GM23338 (cell line): ENCODE data around the gene CDK5. TPM values are rescaled to one million over a fixed set of nuclear protein-coding genes. Genes with fewer than 3 reads are reported as not detected.

Source experiments
- ATAC-seq: fragments of 200-7000 bp; cut with Tn5 transposase; 3 replicates; pipeline ENCODE4 v1.9.1; 2020
- DNase-seq: peaks from one replicate; pipeline ENCODE4 v3.0.0-alpha.2; 2015; ENCODE audit warnings: low spot score
- H2AFZ ChIP-seq: fragments of 200-600 bp; sonication (generic); 2 replicates; pipeline ENCODE4 v1.8.0; 2016; ENCODE audit warnings: antibody characterized with exemption, mild to moderate bottlenecking, moderate library complexity
- H3F3A ChIP-seq: fragments of 200-600 bp; sonication (generic); replicated peaks from 2 replicates; pipeline ENCODE4 v1.8.0; 2017; ENCODE audit warnings: antibody characterized with exemption, mixed run types, low read depth
- H3K27ac ChIP-seq: fragments of 200-600 bp; sonication (generic); 2 replicates; pipeline ENCODE4 v1.6.1; 2016; ENCODE audit warnings: low read depth
- H3K27me3 ChIP-seq: fragments of 200-600 bp; sonication (generic); 2 replicates; pipeline ENCODE4 v1.8.0; 2016; ENCODE audit warnings: mild to moderate bottlenecking, mixed run types, moderate library complexity; ENCODE audit not compliant: insufficient read depth
- H3K36me3 ChIP-seq: fragments of 200-600 bp; sonication (generic); 2 replicates; pipeline ENCODE4 v1.8.0; 2016; ENCODE audit warnings: mild to moderate bottlenecking; ENCODE audit not compliant: insufficient read depth
- H3K4me1 ChIP-seq: fragments of 200-600 bp; sonication (generic); 2 replicates; pipeline ENCODE4 v1.8.0; 2016; ENCODE audit warnings: mild to moderate bottlenecking, moderate library complexity; ENCODE audit not compliant: insufficient read depth
- H3K4me2 ChIP-seq: fragments of 200-600 bp; sonication (generic); 2 replicates; pipeline ENCODE4 v1.7.1; 2017; ENCODE audit warnings: mixed run types
- H3K4me3 ChIP-seq: fragments of 200-600 bp; sonication (generic); 2 replicates; pipeline ENCODE4 v1.6.1; 2016; ENCODE audit warnings: mixed run types
- H3K79me2 ChIP-seq: fragments of 200-600 bp; sonication (generic); replicated peaks from 2 replicates; pipeline ENCODE4 v1.8.0; 2017; ENCODE audit warnings: mild to moderate bottlenecking; ENCODE audit not compliant: insufficient read depth
- H3K9me2 ChIP-seq: fragments of 200-600 bp; sonication (generic); 2 replicates; pipeline ENCODE4 v1.8.0; 2017; ENCODE audit not compliant: insufficient read depth
- H4K20me1 ChIP-seq: fragments of 200-600 bp; sonication (generic); replicated peaks from 2 replicates; pipeline ENCODE4 v1.8.0; 2017; ENCODE audit warnings: mild to moderate bottlenecking; ENCODE audit not compliant: insufficient read depth
- H3K27ac Mint-ChIP-seq: 2 replicates; pipeline ENCODE4 v1.8.0; 2020; ENCODE audit warnings: inconsistent platforms, mild to moderate bottlenecking, moderate library complexity, mixed read lengths
- H3K27me3 Mint-ChIP-seq: 3 replicates; pipeline ENCODE4 v1.8.0; 2022; ENCODE audit warnings: low read depth, mild to moderate bottlenecking, moderate library complexity, mixed read lengths, inconsistent platforms; ENCODE audit not compliant: insufficient read depth, poor library complexity
- H3K36me3 Mint-ChIP-seq: 3 replicates; pipeline ENCODE4 v1.8.0; 2021; ENCODE audit warnings: low read depth, mild to moderate bottlenecking, inconsistent platforms, moderate library complexity, mixed read lengths
- H3K4me1 Mint-ChIP-seq: 3 replicates; pipeline ENCODE4 v1.8.0; 2020; ENCODE audit warnings: mild to moderate bottlenecking, inconsistent platforms, mixed read lengths
- H3K4me3 Mint-ChIP-seq: 3 replicates; pipeline ENCODE4 v1.8.0; 2021; ENCODE audit warnings: moderate library complexity, mild to moderate bottlenecking, inconsistent platforms, mixed read lengths
- H3K9me3 Mint-ChIP-seq: 3 replicates; pipeline ENCODE4 v1.8.0; 2020; ENCODE audit warnings: moderate library complexity, mild to moderate bottlenecking, inconsistent platforms, mixed read lengths
- CREB1 ChIP-seq: fragments of 250-450 bp; sonication (Bioruptor Pico); IDR thresholded peaks from 2 replicates; pipeline ENCODE4 v1.5.0; 2020; ENCODE audit warnings: low read depth, mild to moderate bottlenecking, moderate library complexity
- CTCF ChIP-seq, 2 experiments: fragments of 200-600 bp in 1 of 2; sonication (generic) in 1 of 2; conservative IDR thresholded peaks; 2 replicates each; pipeline versions ENCODE4 v1.5.1 to v1.6.1; 2016 to 2017; ENCODE audit warnings: antibody characterized with exemption in 2 of 2, low read depth in 2 of 2, mild to moderate bottlenecking in 2 of 2, moderate library complexity in 1 of 2
- ETS1 ChIP-seq: IDR thresholded peaks from 2 replicates; pipeline ENCODE4 v1.6.1; 2016; ENCODE audit warnings: antibody characterized with exemption
- JUNB ChIP-seq: IDR thresholded peaks from one replicate; pipeline ENCODE4 v1.6.1; 2016; ENCODE audit warnings: antibody characterized with exemption; ENCODE audit not compliant: unreplicated experiment
- NANOG ChIP-seq: IDR thresholded peaks from 2 replicates; pipeline ENCODE4 v1.6.1; 2016; ENCODE audit warnings: antibody characterized with exemption, borderline replicate concordance
- POLR2AphosphoS5 ChIP-seq: IDR thresholded peaks from 2 replicates; pipeline ENCODE4 v1.6.1; 2016; ENCODE audit warnings: antibody characterized with exemption, low read depth
- ZNF331 ChIP-seq: fragments of 250-450 bp; sonication (Bioruptor Pico); IDR thresholded peaks from 2 replicates; pipeline ENCODE4 v1.5.0; 2020; ENCODE audit warnings: low read depth, mild to moderate bottlenecking, moderate library complexity
- ZNF462 ChIP-seq: fragments of 250-450 bp; sonication (Bioruptor Pico); IDR thresholded peaks from 2 replicates; pipeline ENCODE4 v1.5.0; 2020; ENCODE audit warnings: mild to moderate bottlenecking, moderate library complexity
- polyA plus RNA-seq: library from polyadenylated mRNA; unstranded; fragments of >200 nt; fragmentation: Nextera tagmentation; extraction: Ambion mirVana; gene quantifications from 2 replicates; pipeline ENCODE4 v1.2.1, GENCODE V29; 2016
- total RNA-seq: library from RNA; depleted of rRNA; stranded (reverse); fragments of >200 nt; shearing (Covaris generic); gene quantifications from 2 replicates; pipeline ENCODE4 v1.2.3, GENCODE V29; 2014

CDK5 gene
- total and polyA plus RNA-seq, 2 experiments from 2014 or later, result 19.8 to 27.1 TPM

- TF ChIP-seq CTCF (conservative IDR thresholded peaks at IDR 0.05; ENCODE audit: low read depth in 2 of 2) (no peak), ETS1 (no peak), CREB1 (CRISPR knock-in tag) (no peak), NANOG (no peak), POLR2AphosphoS5 (no peak), ZNF331 (no peak)
Measured at GRCh38 chr7:151035902-151036301, 21.8 kb downstream of the CDK5 start (continued).

GRCh38 chr7:151035026-151035717, 22.5 kb downstream of the CDK5 start:
- no peak for ATAC-seq
- H3K4me2 ChIP-seq, result no peak overlapping the region
- no peak overlapping the region for H3K27ac ChIP-seq
- no peak overlapping the region for H3K4me3 ChIP-seq
- no peak overlapping the region for H2AFZ ChIP-seq
- Mint-ChIP-seq H3K9me3 (no peaks in the 10 kb centered on the region), H3K27ac (no peak overlapping the region), H3K36me3 (0 out of 3 replicates have a peak, but pooled peaks cover 6% of the 10 kb centered on the region), H3K27me3 (peaks cover 15% of the 10 kb centered on the region), H3K4me3 (no peak overlapping the region), H3K4me1 (peaks cover 2% of the 10 kb centered on the region; the same call in 1 of the 3 replicates)
- H3F3A ChIP-seq, result no peaks in the 10 kb centered on the region
- no peaks in the 10 kb centered on the region for H3K79me2 ChIP-seq
- H3K36me3 ChIP-seq, result no peaks in the 10 kb centered on the region
- DNase-seq, result no peak
- no peaks in the 10 kb centered on the region; the same call in 1 of the 2 replicates for H4K20me1 ChIP-seq
- H3K9me2 ChIP-seq, result no peaks in the 10 kb centered on the region
- H3K27me3 ChIP-seq, result no peaks in the 10 kb centered on the region
- no peaks in the 10 kb centered on the region for H3K4me1 ChIP-seq
- no peak for TF ChIP-seq JUNB
- TF ChIP-seq ZNF331, result no peak
- TF ChIP-seq CTCF (conservative IDR thresholded peaks at IDR 0.05; ENCODE audit: low read depth in 2 of 2), result no peak
- TF ChIP-seq ZNF462 (CRISPR knock-in tag), result no peak
- TF ChIP-seq CREB1 (CRISPR knock-in tag), result no peak
